Measurements from ENCODE around the gene WNT5B. TPM values are rescaled to one million over a fixed set of nuclear protein-coding genes. Genes with fewer than 3 reads are reported as not detected.

Gene WNT5B
- total and polyA plus RNA-seq, 9 of the 15 experiments (the other 6 are each of a cell fraction or from before 2014, with no cell fraction given), result 0.42 to 16.8 (median 5.4) TPM

DNA sequence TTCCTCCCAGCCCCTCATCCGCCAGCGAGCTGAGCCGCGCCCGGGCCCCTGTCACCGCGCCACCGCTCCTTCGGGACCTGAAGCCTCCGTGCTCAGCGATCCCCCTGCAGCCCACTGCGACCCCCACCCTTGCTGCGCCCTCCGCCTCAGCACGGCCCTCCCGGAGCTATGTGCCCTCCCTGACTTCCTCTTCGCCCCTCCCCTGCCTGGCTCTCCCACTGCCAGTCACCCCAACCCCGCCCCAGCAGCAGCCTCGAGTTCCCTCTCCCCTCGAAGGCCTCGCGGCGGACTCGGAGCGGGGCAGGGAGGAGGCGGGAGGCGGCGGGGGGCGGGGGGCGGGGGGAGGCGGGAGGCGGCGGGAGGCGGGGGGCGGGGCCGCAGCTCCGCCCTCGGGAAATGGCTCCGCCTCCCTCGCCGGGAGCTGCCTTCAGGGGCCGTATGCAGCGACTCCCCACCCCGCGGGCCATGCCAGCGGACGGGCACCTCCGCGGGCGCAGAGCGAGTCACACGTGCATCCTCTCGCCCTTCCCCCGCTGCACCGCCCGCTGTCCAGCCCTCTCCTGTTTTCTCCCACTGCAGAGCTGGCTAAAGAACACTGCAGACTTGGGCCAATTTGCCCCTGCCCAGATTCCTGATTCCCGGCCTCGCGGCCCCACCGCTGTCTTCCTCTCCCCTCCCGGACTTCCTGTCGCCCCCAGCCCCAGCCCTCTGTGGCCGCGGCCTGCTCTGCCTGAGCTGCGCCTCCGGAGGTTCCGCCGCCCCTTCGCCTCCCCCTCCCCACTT is 32.7 kb downstream of the WNT5B start (continued):
- TF ChIP-seq CTCFL (IDR thresholded peaks at IDR 0.05; ENCODE audit: borderline replicate concordance, insufficient read depth, low read depth, low read length, poor library complexity, severe bottlenecking) (no peak), BHLHE40 (IDR thresholded peaks at IDR 0.05; ENCODE audit: low read length) (peak; percentile 91), XRCC3 (IDR thresholded peaks at IDR 0.05) (no peak), ZNF277 (CRISPR knock-in tag; IDR thresholded peaks at IDR 0.05; ENCODE audit: borderline replicate concordance) (no peak), MEF2A (IDR thresholded peaks at IDR 0.05; ENCODE audit: control insufficient read depth, low read depth, low read length) (no peak), POLR2AphosphoS5 (IDR thresholded peaks at IDR 0.05; ENCODE audit: control insufficient read depth, insufficient read depth, low read depth, low read length) (0 out of 2 replicates have a peak, but pooled peaks have one; percentile 42), ZNF644 (tag; IDR thresholded peaks at IDR 0.05; ENCODE audit: low read depth) (no peak), EP300 (IDR thresholded peaks at IDR 0.05; ENCODE audit: low read length) (no peak), CBFA2T3 (IDR thresholded peaks at IDR 0.05) (no peak), JUNB (CRISPR knock-in tag; conservative IDR thresholded peaks at IDR 0.05) (no peak), CTCF (IDR thresholded peaks at IDR 0.05 in 2 of 3, conservative IDR thresholded peaks at IDR 0.05 in 1 of 3; ENCODE audit: insufficient read depth in 2 of 3, low read depth in 1 of 3, low read length in 3 of 3) (no peak)
- TF ChIP-seq, protein P1, sequence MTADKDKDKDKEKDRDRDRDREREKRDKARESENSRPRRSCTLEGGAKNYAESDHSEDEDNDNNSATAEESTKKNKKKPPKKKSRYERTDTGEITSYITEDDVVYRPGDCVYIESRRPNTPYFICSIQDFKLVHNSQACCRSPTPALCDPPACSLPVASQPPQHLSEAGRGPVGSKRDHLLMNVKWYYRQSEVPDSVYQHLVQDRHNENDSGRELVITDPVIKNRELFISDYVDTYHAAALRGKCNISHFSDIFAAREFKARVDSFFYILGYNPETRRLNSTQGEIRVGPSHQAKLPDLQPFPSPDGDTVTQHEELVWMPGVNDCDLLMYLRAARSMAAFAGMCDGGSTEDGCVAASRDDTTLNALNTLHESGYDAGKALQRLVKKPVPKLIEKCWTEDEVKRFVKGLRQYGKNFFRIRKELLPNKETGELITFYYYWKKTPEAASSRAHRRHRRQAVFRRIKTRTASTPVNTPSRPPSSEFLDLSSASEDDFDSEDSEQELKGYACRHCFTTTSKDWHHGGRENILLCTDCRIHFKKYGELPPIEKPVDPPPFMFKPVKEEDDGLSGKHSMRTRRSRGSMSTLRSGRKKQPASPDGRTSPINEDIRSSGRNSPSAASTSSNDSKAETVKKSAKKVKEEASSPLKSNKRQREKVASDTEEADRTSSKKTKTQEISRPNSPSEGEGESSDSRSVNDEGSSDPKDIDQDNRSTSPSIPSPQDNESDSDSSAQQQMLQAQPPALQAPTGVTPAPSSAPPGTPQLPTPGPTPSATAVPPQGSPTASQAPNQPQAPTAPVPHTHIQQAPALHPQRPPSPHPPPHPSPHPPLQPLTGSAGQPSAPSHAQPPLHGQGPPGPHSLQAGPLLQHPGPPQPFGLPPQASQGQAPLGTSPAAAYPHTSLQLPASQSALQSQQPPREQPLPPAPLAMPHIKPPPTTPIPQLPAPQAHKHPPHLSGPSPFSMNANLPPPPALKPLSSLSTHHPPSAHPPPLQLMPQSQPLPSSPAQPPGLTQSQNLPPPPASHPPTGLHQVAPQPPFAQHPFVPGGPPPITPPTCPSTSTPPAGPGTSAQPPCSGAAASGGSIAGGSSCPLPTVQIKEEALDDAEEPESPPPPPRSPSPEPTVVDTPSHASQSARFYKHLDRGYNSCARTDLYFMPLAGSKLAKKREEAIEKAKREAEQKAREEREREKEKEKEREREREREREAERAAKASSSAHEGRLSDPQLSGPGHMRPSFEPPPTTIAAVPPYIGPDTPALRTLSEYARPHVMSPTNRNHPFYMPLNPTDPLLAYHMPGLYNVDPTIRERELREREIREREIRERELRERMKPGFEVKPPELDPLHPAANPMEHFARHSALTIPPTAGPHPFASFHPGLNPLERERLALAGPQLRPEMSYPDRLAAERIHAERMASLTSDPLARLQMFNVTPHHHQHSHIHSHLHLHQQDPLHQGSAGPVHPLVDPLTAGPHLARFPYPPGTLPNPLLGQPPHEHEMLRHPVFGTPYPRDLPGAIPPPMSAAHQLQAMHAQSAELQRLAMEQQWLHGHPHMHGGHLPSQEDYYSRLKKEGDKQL (CRISPR knock-in tag; IDR thresholded peaks at IDR 0.05; ENCODE audit: borderline replicate concordance), result no peak
- TF ChIP-seq, protein P2, sequence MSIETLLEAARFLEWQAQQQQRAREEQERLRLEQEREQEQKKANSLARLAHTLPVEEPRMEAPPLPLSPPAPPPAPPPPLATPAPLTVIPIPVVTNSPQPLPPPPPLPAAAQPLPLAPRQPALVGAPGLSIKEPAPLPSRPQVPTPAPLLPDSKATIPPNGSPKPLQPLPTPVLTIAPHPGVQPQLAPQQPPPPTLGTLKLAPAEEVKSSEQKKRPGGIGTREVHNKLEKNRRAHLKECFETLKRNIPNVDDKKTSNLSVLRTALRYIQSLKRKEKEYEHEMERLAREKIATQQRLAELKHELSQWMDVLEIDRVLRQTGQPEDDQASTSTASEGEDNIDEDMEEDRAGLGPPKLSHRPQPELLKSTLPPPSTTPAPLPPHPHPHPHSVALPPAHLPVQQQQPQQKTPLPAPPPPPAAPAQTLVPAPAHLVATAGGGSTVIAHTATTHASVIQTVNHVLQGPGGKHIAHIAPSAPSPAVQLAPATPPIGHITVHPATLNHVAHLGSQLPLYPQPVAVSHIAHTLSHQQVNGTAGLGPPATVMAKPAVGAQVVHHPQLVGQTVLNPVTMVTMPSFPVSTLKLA (conservative IDR thresholded peaks at IDR 0.05), result peak; percentile 62 to 82; a peak in 3 of 4 replicates

Data from K562 (cell line).